Smooth muscle cell (in vitro differentiated cells): Measurements from ENCODE around the gene FAM76B. TPM values are rescaled to one million over a fixed set of nuclear protein-coding genes. Genes with fewer than 3 reads are reported as not detected.

ENCODE experiments used
- DNase-seq: peaks from one replicate; lab custom pipeline; 2025; ENCODE audit not compliant: unreplicated experiment; lab: John Stamatoyannopoulos, UW
- H2AFZ ChIP-seq: fragments of 200-600 bp; sonication (generic); 2 replicates; pipeline ENCODE4 v1.6.0; 2016; ENCODE audit warnings: antibody characterized with exemption, low read depth, mild to moderate bottlenecking
- H3F3A ChIP-seq: fragments of 200-600 bp; sonication (generic); 2 replicates; pipeline ENCODE4 v1.6.0; 2017; ENCODE audit warnings: antibody characterized with exemption, low read depth
- H3K27ac ChIP-seq: fragments of 200-600 bp; sonication (generic); 2 replicates; pipeline ENCODE4 v1.5.1; 2016; ENCODE audit warnings: low read depth, mild to moderate bottlenecking
- H3K27me3 ChIP-seq: fragments of 200-600 bp; sonication (generic); 2 replicates; pipeline ENCODE4 v1.6.1; 2016; ENCODE audit warnings: low read depth, mild to moderate bottlenecking
- H3K36me3 ChIP-seq: fragments of 200-600 bp; sonication (generic); 2 replicates; pipeline ENCODE4 v1.5.1; 2016; ENCODE audit warnings: low read depth
- H3K4me1 ChIP-seq: fragments of 200-600 bp; sonication (generic); 2 replicates; pipeline ENCODE4 v1.5.1; 2016; ENCODE audit warnings: low read depth
- H3K4me2 ChIP-seq: fragments of 200-600 bp; sonication (generic); 2 replicates; pipeline ENCODE4 v1.6.0; 2016; ENCODE audit warnings: mild to moderate bottlenecking
- H3K4me3 ChIP-seq: fragments of 200-600 bp; sonication (generic); 2 replicates; pipeline ENCODE4 v1.5.1; 2016; ENCODE audit warnings: mild to moderate bottlenecking
- H3K79me2 ChIP-seq: fragments of 200-600 bp; sonication (generic); 2 replicates; pipeline ENCODE4 v1.6.0; 2016; ENCODE audit warnings: low read depth, mild to moderate bottlenecking
- H3K9ac ChIP-seq: fragments of 200-600 bp; sonication (generic); 2 replicates; pipeline ENCODE4 v1.6.0; 2016; ENCODE audit warnings: low read depth
- H3K9me3 ChIP-seq: fragments of 200-600 bp; sonication (generic); replicated peaks from 2 replicates; pipeline ENCODE4 v1.5.1; 2016; ENCODE audit warnings: low read depth
- H4K20me1 ChIP-seq: fragments of 200-600 bp; sonication (generic); 2 replicates; pipeline ENCODE4 v1.6.0; 2016; ENCODE audit warnings: low read depth
- WGBS: methylation state at CpG from one replicate; pipeline ENCODE4 v1.1.7; 2016; ENCODE audit warnings: low lambda C conversion rate; 5-methylcytosine and 5-hydroxymethylcytosine counted together
- polyA plus RNA-seq: library from polyadenylated mRNA; unstranded; fragments of >200 nt; fragmentation: Nextera tagmentation; extraction: Ambion mirVana; gene quantifications from 2 replicates; pipeline ENCODE4 v1.2.1, GENCODE V29; 2016
- total RNA-seq: library from RNA; depleted of rRNA; stranded (reverse); fragments of >200 nt; gene quantifications from 2 replicates; pipeline ENCODE4 v1.2.3, GENCODE V29; 2014
- TF ChIP-seq, protein P1 (sequence below): fragments of 200-600 bp; sonication (generic); IDR thresholded peaks from 2 replicates; pipeline ENCODE4 v1.5.1; 2017; ENCODE audit warnings: borderline replicate concordance, mild to moderate bottlenecking, antibody characterized with exemption; ENCODE audit not compliant: insufficient read depth, poor library complexity, severe bottlenecking

FAM76B gene
- total and polyA plus RNA-seq, 2 experiments from 2014 or later, result 14.0 to 31.3 TPM

DNA sequence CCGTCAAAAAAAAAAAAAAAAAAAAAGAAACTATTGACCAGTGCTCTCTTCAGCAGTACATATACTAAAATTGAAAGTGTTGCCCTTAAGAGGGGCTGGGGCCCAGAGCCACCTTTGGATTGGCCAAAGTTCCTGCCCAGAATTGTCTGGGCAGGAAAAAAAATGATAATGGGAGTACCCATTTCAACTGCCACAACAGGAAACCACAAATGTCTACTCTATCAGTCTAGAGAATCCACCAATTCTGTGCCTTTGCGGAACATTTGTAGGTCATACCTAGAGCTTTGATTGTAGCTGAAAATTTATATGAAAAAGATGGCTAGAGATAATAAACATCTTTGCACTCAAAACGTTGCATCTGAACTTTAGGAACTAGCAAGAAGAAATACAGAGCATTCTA is 69.4 kb downstream of the FAM76B start:
- no peaks in the 10 kb centered on the region for H3K36me3 ChIP-seq

More for the DNA sequence above, 69.4 kb downstream of the FAM76B start:
- Histone ChIP-seq H3K4me1 (peaks cover 8% of the 10 kb centered on the region), H3K9me3 (no peaks in the 10 kb centered on the region), H3K27me3 (no peaks in the 10 kb centered on the region), H3K79me2 (no peaks in the 10 kb centered on the region), H3K4me3 (no peak overlapping the region), H2AFZ (no peak overlapping the region), H3F3A (peaks cover 3% of the 10 kb centered on the region), H3K4me2 (no peak overlapping the region), H3K9ac (no peak overlapping the region), H4K20me1 (no peaks in the 10 kb centered on the region), H3K27ac (no peak overlapping the region)
- TF ChIP-seq, protein P1, sequence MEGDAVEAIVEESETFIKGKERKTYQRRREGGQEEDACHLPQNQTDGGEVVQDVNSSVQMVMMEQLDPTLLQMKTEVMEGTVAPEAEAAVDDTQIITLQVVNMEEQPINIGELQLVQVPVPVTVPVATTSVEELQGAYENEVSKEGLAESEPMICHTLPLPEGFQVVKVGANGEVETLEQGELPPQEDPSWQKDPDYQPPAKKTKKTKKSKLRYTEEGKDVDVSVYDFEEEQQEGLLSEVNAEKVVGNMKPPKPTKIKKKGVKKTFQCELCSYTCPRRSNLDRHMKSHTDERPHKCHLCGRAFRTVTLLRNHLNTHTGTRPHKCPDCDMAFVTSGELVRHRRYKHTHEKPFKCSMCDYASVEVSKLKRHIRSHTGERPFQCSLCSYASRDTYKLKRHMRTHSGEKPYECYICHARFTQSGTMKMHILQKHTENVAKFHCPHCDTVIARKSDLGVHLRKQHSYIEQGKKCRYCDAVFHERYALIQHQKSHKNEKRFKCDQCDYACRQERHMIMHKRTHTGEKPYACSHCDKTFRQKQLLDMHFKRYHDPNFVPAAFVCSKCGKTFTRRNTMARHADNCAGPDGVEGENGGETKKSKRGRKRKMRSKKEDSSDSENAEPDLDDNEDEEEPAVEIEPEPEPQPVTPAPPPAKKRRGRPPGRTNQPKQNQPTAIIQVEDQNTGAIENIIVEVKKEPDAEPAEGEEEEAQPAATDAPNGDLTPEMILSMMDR, result no peak
- no peak for DNase-seq
- 64% methylated on average over 3 of the region's 3 CpGs for WGBS

Other genes starting within 250 kb of the FAM76B start
- gene CEP57, start 716 bp upstream of the FAM76B start, total RNA-seq, result 67.7 and 84.7 TPM in 2 replicates
- 37.4 and 47.6 TPM in 2 replicates for gene CEP57, start 716 bp upstream of the FAM76B start, polyA plus RNA-seq
- 35.9 and 40.0 TPM in 2 replicates for gene MTMR2, start 134.3 kb upstream of the FAM76B start, total RNA-seq
- gene MTMR2, start 134.3 kb upstream of the FAM76B start, polyA plus RNA-seq, result 27.2 and 36.7 TPM in 2 replicates